GM18861 (cell line): Measurements from ENCODE around the gene TMEM242.

ENCODE experiments used
- ATAC-seq: cut with Tn5 transposase; IDR thresholded peaks from one replicate; pipeline ENCODE4 v1.9.1; 2021; ENCODE audit not compliant: unreplicated experiment

TMEM242 gene

DNA sequence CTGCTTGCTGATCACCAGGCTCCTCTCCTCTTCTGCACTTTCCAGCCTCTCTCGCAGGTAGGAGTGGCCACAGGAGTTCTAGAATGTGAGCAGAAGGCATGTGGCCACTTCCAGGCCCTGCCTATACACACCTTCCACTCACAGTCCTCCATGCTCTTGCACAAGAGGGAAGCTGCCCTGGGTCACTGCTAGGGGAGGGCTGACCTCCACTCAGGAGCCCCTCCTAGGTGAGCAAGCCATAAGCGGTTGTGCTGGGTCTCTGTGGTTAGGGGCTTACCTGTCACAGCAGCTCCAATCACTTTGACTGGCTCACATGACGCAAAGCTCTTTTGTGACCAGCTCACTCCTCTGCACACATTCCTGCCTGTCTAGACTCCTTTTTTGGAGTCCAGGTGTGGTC is 68.2 kb downstream of the TMEM242 start:
- ATAC-seq = no peak

GRCh38 chr6:157254538-157254937 is 68.8 kb downstream of the TMEM242 start:
- ATAC-seq = no peak

GRCh38 chr6:157253699-157254098 is 69.6 kb downstream of the TMEM242 start:
- no peak for ATAC-seq

GRCh38 chr6:157253017-157253416 is 70.3 kb downstream of the TMEM242 start:
- ATAC-seq = no peak

- ATAC-seq = no peak
These were observed 71.6 kb downstream of the TMEM242 start for GRCh38 chr6:157251586-157252247.

DNA sequence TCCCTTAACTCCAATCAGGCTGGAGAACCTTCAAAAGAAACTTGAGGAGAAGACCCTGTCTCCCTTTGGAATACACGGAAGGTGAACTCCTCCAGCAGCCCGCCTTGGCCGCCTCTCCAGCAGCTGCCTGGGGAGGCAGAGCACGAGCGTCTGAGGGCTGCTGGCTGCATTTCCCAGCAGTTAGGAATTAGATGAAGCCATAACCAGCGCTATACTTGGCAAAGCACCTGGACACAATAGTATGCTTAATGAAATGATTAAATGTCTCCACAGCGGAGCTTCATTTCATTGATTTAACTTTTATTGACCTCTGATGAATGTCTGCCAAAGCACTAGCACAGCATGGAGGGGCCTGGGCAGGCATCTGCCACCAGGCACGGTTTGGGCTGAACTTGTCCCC is 73.5 kb downstream of the TMEM242 start:
- no peak for ATAC-seq

- ATAC-seq = no peak
These were observed 75.1 kb downstream of the TMEM242 start for GRCh38 chr6:157248264-157248663.

GRCh38 chr6:157246771-157247484 is 76.4 kb downstream of the TMEM242 start:
- ATAC-seq = no peak

GRCh38 chr6:157246048-157246630 is 77.2 kb downstream of the TMEM242 start:
- ATAC-seq = no peak

DNA sequence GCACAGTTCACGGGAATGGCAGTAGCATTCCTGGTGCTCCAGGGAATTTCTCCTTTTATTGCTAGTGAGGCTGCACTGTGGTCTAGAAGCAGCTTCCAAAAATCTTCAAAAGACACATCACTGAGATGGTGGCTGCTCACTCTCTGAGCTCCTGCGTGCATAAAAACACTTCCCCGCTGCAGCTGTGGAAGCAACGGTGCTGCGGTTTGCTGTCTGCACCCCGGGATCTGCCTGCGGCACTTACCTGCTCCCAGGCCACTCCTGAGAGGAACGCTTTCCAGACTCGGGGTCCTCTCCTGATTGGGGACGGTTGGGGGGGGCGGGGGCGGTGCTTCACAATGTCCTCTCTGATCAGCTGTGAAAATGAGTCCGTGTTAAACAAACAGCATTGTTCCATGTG is 77.9 kb downstream of the TMEM242 start:
- no peak for ATAC-seq

- ATAC-seq = no peak
These were observed 78.5 kb downstream of the TMEM242 start for GRCh38 chr6:157244780-157245179.

DNA sequence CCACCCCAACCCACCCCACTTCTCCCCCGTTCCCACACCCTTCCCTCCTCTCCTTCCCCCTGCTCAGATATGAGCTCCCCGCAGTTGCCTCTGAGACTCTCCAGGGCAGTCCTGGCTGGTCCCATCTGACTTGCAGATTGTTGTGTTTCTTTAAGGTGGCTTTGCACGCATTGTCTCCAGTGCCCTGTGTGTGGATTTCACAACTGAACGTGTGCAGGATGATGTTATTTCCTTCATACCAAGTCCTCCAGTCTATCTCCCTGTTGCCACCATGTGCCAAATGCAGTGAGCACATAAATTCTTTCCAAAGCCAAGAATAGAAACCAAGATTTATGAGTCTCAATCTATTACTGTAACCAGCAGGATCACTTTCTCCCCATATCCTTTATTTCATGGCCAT is 79.1 kb downstream of the TMEM242 start:
- no peak for ATAC-seq

DNA sequence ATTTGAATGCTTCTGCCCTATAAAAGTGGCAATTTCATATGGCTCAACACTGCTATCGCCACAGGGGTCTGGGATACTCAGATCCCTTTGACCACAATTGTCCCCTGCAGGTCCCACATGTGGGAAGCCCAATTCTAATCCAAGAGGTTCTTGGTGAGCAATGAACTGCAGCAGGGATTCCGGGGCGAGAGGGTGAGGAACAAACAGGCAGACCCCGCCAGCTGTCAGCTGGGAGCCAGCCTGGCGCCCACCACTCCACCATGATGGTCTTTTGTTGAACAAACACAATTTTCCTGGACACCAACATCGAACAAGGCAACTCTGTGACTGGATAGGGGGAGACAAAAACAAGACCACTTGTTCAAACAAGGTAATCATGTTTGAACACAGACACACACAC is 80.5 kb downstream of the TMEM242 start:
- no peak for ATAC-seq

- no peak for ATAC-seq
These were observed 82.4 kb downstream of the TMEM242 start for GRCh38 chr6:157240960-157241311.

GRCh38 chr6:157240059-157240959 is 83.0 kb downstream of the TMEM242 start:
- ATAC-seq = no peak

GRCh38 chr6:157239671-157240058 is 83.7 kb downstream of the TMEM242 start:
- no peak for ATAC-seq
